Measurements from ENCODE around the gene VAC14.
"Not testable (repeated sequence)": the region's sequence is repeated elsewhere in the genome, so short reads cannot be mapped to it uniquely, and the experiment has no call there.

Gene VAC14

DNA sequence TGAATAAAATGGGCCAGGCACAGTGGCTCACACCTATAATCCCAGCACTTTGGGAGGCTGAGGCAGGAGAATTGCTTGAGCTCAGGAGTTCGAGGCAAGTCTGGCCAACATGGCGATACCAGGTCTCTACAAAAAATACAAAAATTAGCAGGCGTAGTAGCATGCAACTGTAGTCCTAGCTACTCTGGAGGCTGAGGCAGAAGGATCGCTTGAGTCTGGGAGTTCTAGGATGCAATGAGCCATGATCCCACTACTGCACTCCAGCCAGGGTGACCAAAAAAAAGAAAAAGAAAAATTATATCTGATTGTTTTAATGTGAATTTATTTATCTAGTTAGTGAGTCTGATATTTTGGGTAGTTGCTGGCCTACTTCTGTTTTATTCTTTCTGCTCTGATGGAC is 147.6 kb downstream of the VAC14 start:
- in situ Hi-C loops (cut with HindIII; ENCODE audit: low sequenced_read_pairs) = loop anchor here (10.0 kb wide), 1 partner anchor 89 kb away; no protein-coding TSS in a partner anchor

DNA sequence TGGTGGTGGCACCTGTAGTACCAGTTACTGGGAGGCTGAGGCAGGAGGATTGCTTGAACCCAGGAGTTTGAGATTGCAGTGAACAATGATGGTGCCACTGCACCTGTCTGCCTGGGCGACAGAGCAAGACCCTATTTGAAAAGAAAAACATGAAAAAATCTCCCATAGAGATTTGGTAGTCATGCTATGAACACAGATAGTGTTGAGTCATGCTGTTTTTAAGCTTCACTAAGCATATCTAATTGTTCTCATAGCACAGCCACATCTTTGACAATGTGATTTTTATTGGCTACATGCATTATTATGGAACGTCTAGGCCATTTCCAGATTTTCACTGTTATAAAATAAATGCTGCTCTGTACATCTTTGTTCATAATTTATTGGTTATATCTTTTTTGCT is 148.6 kb downstream of the VAC14 start:
- in situ Hi-C loops (cut with HindIII; ENCODE audit: low sequenced_read_pairs) = loop anchor here (10.0 kb wide), 1 partner anchor 88 kb away; no protein-coding TSS in a partner anchor

DNA sequence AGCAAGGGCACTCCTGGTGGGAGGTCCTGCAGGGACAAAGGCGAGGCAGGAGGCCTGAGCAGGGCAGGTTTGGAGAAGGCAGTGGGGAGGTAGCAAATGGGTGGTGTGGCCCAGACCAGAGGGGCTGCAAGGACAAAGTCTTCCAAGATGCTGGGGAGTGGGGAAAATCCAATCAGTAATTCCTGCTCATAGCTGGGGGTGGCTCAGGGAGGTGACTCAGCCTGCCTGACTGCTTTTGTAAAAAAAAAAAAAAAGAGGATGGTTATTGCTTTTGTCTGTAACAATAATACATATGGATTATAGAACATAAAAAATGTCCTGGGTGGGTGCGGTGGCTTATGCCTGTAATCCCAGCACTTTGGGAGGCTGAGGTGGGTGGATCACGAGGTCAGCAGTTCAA is 149.4 kb downstream of the VAC14 start:
- in situ Hi-C loops (cut with HindIII; ENCODE audit: low sequenced_read_pairs) = loop anchor here (10.0 kb wide), 1 partner anchor 87 kb away; no protein-coding TSS in a partner anchor

DNA sequence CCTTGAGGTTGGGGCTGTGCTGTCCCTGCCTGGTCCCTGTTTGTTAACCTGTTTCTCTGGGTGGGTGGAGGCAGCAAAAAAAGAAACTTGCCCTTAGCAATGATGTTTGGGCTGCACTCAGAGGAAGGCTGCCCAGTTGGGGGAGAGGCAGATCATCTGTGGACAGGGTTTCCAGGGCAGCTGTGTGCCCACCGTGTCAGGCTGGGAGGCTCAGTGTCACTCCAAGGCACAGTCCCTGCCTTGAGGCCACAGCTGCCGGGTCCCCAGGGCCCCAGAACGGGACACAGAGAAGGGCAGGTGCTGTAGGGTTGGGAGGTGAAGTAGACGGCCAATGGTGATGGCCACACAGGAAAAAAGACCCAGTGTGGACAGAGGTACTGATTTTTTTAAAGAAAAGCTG is 150.7 kb downstream of the VAC14 start:
- in situ Hi-C loops (cut with HindIII; ENCODE audit: low sequenced_read_pairs) = loop anchor here (10.0 kb wide), 1 partner anchor 85 kb away; no protein-coding TSS in a partner anchor

DNA sequence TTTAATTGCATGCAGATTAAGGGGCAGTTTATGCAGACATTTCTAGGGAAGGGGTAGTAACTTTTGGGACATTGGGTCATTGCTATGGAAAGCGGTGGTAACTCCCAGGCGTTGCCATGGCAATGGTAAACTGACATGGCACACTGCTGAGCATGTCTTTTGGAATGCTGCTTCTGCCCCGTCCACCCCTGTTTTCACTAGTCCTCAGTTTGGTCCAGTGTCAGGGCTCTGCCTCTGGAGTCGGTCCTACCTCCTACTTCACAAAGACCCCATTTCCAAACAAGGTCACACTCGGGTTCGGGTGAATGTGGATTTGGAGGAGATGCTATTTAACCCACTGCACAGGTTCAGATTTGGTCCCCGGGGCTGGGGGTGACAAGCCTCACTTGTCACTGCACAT is 151.7 kb downstream of the VAC14 start:
- in situ Hi-C loops (cut with HindIII; ENCODE audit: low sequenced_read_pairs) = loop anchor here (5.0 kb wide), 1 partner anchor 117 kb away; no protein-coding TSS in a partner anchor

DNA sequence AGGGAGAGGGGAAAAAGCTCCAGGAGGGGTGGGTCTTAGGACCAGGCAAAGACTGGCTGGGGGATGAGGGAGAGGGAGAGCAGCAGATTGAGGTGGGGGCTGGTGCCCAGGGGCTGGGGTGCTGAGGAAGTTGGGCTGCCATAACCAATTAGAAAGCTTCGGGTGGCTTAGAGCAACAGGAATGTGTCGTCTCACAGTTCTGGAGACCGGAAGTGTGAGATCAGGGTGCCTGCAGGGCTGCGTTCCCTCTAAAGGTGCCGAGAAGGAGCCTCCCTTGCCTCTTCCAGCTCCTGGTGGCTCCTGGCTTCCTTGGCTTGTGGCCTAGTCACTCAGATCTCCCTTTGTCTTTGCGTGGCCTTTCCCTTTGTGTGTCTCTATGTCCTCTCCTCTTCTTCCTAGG is 152.4 kb downstream of the VAC14 start:
- in situ Hi-C loops (cut with HindIII; ENCODE audit: low sequenced_read_pairs) = loop anchor here (5.0 kb wide), 1 partner anchor 116 kb away; no protein-coding TSS in a partner anchor

DNA sequence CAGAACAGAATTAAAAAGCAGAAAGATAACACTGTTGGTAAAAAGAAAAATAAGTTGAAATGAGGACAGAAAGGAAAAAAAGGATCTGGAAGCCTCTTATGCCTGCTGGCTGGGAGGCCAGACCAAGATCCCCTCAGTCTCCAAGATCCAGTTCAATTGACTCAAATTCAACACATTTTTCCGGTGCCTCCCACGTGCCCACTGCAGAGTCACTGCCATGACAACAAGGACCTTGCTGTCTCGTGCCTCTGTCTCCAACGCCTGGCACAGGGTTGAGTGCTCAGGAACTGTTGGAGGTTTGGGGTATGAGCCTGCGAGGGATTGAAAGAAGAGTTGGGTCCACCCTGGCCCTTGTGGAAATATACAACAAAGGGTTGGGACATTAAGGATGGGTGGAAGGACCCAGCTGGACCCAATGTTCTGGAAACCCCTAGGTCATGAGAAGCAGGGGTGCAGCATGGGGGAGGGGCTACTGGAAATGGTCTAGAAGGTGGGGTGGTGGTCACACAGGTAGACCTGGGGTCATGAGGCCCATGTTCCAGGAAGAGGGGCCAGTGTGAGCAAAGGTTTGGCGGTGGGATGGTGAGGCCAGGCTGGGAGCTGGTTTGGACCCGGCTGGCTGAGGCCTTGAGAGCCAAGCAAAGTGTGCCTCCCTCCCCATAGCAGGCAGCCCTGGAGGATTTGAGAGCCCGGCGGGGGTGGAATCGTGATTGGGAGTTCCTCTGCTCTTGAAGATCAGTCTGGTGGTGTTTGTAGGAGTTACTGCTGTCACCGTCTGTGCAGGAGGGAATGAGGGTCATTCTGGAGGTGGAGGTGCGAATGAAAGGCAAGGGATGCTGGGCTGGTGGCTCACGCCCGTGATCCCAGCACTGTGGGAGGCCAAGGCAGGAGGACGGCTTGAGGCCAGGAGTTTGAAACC is 153.3 kb downstream of the VAC14 start:
- in situ Hi-C loops (cut with HindIII; ENCODE audit: low sequenced_read_pairs) = loop anchor here (5.0 kb wide), 1 partner anchor 115 kb away; no protein-coding TSS in a partner anchor

DNA sequence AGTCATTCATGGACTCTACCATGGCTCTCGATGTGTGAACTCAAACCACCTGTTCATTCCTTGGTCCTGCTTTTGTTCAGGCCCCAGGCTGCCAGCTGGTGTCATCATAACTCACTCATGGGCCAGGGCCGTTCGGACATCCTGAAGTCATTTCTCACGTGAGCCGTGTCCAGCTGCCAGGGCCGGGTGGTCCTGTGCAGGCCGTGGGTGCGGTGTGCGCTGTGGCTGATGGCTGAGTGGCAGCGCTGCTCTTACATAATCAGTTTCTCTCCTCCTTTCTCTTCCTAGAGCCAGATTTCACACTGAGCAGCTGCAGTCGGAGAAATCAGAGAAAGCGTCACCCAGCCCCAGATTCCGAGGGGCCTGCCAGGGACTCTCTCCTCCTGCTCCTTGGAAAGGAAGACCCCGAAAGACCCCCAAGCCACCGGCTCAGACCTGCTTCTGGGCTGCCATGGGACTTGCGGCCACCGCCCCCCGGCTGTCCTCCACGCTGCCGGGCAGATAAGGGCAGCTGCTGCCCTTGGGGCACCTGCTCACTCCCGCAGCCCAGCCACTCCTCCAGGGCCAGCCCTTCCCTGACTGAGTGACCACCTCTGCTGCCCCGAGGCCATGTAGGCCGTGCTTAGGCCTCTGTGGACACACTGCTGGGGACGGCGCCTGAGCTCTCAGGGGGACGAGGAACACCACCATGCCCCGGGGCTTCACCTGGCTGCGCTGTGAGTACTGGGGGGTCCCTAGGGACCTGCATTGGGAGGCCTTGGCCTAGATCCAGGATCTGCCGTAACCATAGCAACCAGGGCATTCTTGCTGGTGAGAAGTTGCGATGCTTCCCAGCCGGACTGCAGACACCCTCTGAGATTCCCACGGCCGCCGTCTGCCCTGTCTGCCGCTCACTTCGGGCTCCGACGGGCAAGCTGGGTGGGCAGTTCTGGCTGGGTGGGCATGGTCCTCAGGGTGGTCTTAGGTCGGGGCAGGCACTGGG is 154.4 kb downstream of the VAC14 start, which contains the start of gene IL34:
IL34 (plus strand) TSS at position 300 of the 982 bp plus-strand sequence; CDS start at position 689, 389 bp downstream.
- in situ Hi-C loops (cut with HindIII; ENCODE audit: low sequenced_read_pairs) = loop anchor here (5.0 kb wide), 1 partner anchor 114 kb away; no protein-coding TSS in a partner anchor

DNA sequence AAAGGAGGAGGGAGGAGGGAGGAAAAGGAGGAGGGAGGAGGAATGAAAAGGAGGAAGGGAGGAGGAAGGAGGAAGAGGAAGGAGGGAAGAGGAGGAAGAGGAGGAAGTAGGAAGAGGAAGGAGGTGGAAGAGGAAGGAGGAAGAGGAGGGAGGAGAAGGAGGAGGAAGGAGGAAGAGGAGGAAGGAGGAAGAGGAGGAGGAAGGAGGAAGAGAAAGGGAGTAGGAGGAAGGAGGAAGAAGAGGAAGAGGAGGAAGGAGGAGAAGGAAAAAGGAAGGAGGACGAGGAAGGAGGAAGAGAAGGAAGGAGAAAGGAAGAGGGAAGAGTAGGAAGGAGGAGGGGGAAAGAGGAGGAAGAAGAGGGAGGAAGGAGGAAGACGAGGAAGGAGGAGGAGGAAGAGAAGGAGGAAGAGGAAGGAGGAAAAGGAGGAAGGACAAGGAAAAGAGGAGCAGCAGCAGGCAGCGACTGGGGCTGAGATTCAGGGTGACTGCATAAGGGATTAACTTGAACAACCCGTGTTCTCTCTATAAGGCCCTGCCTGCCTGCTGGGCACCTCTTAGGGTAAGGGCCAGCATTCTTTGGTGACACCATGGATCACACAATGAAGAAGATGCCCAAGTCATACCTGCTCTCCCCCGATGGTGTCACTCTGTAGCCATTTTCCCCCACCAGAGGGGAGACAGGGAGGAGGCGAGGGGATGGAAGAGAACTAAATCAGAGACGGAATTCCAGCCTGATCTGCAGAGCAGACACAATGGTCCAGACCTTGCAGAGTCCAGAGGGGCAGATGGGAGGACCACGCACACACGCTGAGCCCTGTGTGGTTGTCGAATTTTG is 156.0 kb downstream of the VAC14 start:
- in situ Hi-C loops (cut with HindIII; ENCODE audit: low sequenced_read_pairs) = loop anchor here (5.0 kb wide), 1 partner anchor 113 kb away; no protein-coding TSS in a partner anchor

DNA sequence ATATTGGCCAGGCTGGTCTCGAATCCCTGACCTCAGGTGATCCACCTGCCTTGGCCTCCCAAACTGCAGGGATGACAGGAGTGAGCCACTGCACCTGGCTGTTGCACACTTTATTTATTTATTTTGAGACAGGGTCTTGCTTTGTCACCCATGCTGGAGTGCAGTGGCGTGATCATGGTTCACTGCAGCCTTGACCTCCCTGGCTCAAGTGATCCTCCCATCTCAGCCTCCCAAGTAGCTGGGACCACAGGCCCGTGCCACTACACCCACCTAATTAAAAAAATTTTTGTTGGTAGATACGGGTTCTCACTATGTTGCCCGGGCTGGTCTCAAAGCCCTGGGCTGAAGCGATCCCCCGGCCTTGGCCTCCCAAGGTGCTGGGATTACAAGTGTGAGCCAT is 157.7 kb downstream of the VAC14 start:
- in situ Hi-C loops (cut with HindIII; ENCODE audit: low sequenced_read_pairs) = not testable (repeated sequence)

DNA sequence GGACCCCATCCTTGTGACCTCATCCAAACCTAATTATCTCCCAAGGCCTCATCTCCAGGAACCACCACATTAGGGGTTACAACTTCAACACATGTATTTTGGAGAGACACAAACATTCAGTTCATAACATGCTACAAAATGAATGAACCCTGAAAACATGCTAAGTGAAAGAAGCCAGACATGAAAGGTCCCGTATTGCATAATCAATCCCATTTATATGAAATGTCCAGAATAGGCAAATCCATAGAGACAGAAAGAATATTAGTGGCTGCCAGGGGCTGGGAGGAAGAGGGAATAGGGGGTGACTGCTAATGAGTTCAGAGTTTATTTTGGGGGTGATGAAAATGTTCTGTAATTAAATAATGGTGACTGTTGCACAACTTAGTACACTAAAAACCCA is 158.3 kb downstream of the VAC14 start:
- in situ Hi-C loops (cut with HindIII; ENCODE audit: low sequenced_read_pairs) = no loop called here

DNA sequence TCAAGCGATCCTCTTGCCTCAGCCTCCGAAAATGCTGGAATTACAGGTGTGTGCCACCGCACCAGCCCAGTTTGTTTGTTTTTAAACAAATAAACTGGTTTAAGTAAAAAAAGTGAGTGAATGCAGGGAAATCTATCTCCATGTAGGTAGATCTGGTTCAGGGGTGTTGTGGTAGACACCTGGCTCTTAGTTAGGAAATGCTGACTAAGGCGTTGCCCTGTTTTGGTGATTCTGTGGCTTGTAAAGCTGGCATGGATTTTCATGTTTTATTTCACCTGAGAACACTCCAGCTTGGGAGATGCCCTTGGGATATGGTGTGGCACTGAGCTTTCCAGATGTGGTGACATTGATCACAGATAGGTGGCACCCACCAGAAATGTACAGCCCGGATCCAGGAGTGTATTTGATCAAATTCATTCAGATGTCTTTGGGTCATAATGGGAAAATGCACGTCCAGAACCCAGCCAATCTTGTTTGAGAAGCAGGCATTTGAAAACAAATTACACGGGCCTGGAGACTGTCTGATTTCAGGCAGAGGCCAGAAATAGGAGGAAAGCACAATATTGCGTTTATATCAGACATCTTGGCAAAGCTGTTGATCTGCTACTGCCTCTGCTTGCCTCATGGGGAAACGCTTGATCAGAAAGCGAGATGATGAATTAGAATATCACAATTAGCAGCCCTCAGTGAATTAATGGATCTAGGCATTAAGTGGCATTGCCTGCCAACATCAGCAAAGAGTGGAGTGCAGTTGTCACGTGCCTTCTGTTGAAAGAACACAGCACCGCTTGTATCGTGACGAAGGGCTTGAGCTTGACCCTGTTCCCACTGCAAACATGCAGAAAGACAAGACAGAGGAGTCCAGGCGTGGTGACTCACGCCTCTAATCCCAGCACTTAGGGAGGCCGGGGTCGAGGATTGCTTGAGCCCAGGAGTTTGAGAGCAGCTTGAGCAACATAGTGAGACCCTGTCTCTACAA is 161.9 kb downstream of the VAC14 start:
- in situ Hi-C loops (cut with HindIII; ENCODE audit: low sequenced_read_pairs) = no loop called here
